HepG2 (cell line): Measurements from ENCODE around the gene GUCY1A2. TPM values are rescaled to one million over a fixed set of nuclear protein-coding genes. Genes with fewer than 3 reads are reported as not detected.

Experiments used
- ATAC-seq: fragments of 200-7000 bp; cut with Tn5 transposase; 3 replicates; pipeline ENCODE4 v1.9.1; 2020; ENCODE audit warnings: mild to moderate bottlenecking, moderate library complexity
- BruUV-seq: library from RNA; stranded (reverse); fragments of 400-500 nt; replicated peaks from 2 replicates; lab custom pipeline; 2021; lab: Mats Ljungman, UMichigan
- CTCF ChIA-PET: fragments of 300-600 bp; formaldehyde crosslinking; extraction: SDS; loops from one replicate; lab custom pipeline; 2021; ENCODE audit warnings: low total read pairs, inconsistent platforms, low intra/inter-chr PET ratio; lab: Yijun Ruan, JAX
- POLR2A ChIA-PET: fragments of 350-600 bp; sonication (Branson Sonifier 250); formaldehyde crosslinking; loops from one replicate; lab custom pipeline; 2020; ENCODE audit warnings: antibody characterized with exemption, inconsistent platforms; lab: Yijun Ruan, JAX
- DNase-seq: peaks from one replicate; pipeline ENCODE4 v3.0.0-alpha.2; 2015; ENCODE audit warnings: low spot score
- FAIRE-seq: peaks from 3 replicates; lab custom pipeline; 2011; peaks lifted over from hg19 to GRCh38; lab: Jason Lieb, UNC
- H2AFZ ChIP-seq: one replicate; pipeline ENCODE4 v1.6.1; 2011; ENCODE audit warnings: low read length, inconsistent platforms
- H3K27ac ChIP-seq: fragments of 300-600 bp; 3 replicates; pipeline ENCODE4 v1.8.0; 2011; ENCODE audit warnings: mixed run types, mild to moderate bottlenecking, mixed read lengths, low read length, inconsistent platforms; ENCODE audit not compliant: insufficient read depth; ENCODE audit errors: extremely low read length
- H3K27me3 ChIP-seq, 2 experiments: fragments of 200-600 bp in 1 of 2; 2 replicates in 1 of 2; 3 replicates in 1 of 2; pipeline versions ENCODE4 v1.6.0 to v1.8.0; 2011; ENCODE audit warnings: low read length in 2 of 2, mild to moderate bottlenecking in 2 of 2, moderate library complexity in 2 of 2, inconsistent platforms in 1 of 2; ENCODE audit not compliant: insufficient read depth in 2 of 2, control insufficient read depth in 1 of 2
- H3K36me3 ChIP-seq, 2 experiments: fragments of 200-600 bp in 1 of 2; replicated peaks in 1 of 2; 2 replicates in 1 of 2; 3 replicates in 1 of 2; pipeline versions ENCODE4 v1.5.1 to v1.8.0; 2011; ENCODE audit warnings: low read length in 2 of 2, inconsistent platforms in 1 of 2; ENCODE audit not compliant: insufficient read depth in 2 of 2, control insufficient read depth in 1 of 2
- H3K4me1 ChIP-seq: 2 replicates; pipeline ENCODE4 v1.5.1; 2012; ENCODE audit warnings: low read length, inconsistent platforms; ENCODE audit not compliant: insufficient read depth
- H3K4me2 ChIP-seq: 2 replicates; pipeline ENCODE4 v1.6.0; 2011; ENCODE audit warnings: low read depth, low read length, inconsistent platforms
- H3K4me3 ChIP-seq, 3 experiments: fragments of 200-600 bp in 1 of 3; sonication (generic), shearing (Covaris generic) in 1 of 3; replicated peaks in 1 of 3; 2 replicates each; pipeline ENCODE4 v1.5.1; 2011 to 2016; ENCODE audit warnings: low read length in 3 of 3, inconsistent platforms in 2 of 3, low read depth in 2 of 3, mild to moderate bottlenecking in 2 of 3, control low read depth in 1 of 3, mixed read lengths in 1 of 3; ENCODE audit not compliant: insufficient read depth in 1 of 3
- H3K79me2 ChIP-seq: one replicate; pipeline ENCODE4 v1.6.1; 2011; ENCODE audit warnings: low read length, inconsistent platforms; ENCODE audit not compliant: insufficient read depth
- H3K9ac ChIP-seq: 2 replicates; pipeline ENCODE4 v1.6.0; 2011; ENCODE audit warnings: mild to moderate bottlenecking, low read depth, low read length, inconsistent platforms; ENCODE audit not compliant: insufficient read depth
- H3K9me3 ChIP-seq: 2 replicates; pipeline ENCODE4 v1.5.1; 2012; ENCODE audit warnings: mild to moderate bottlenecking, low read length
- H4K20me1 ChIP-seq: 2 replicates; pipeline ENCODE4 v1.6.0; 2011; ENCODE audit warnings: inconsistent platforms, mild to moderate bottlenecking, low read length, moderate library complexity; ENCODE audit not compliant: insufficient read depth
- GTF2F1 ChIP-seq: fragments of 150-350 bp; IDR thresholded peaks from 2 replicates; pipeline ENCODE4 v1.6.1; 2014; ENCODE audit warnings: low read length
- KDM1A ChIP-seq: IDR thresholded peaks from 2 replicates; pipeline ENCODE4 v1.6.1; 2016; ENCODE audit warnings: missing compliant biosample characterization
- MEIS2 ChIP-seq: sonication (generic); formaldehyde crosslinking; IDR thresholded peaks from 2 replicates; pipeline ENCODE4 v1.9.0; 2021; ENCODE audit warnings: mild to moderate bottlenecking, missing genetic modification reagents
- RNF2 ChIP-seq: fragments of 450-650 bp; conservative IDR thresholded peaks from 2 replicates; pipeline ENCODE4 v1.6.1; 2016; ENCODE audit warnings: low read depth
- SOX13 ChIP-seq, 3 experiments: fragments of 450-650 bp in 1 of 3; sonication (generic) in 1 of 3; formaldehyde crosslinking in 1 of 3; IDR thresholded peaks in 2 of 3; conservative IDR thresholded peaks in 1 of 3; 2 replicates each; pipeline versions ENCODE4 v1.5.0 to v1.6.1; 2016 to 2020; ENCODE audit warnings: antibody characterized with exemption in 1 of 3, mild to moderate bottlenecking in 1 of 3, missing compliant biosample characterization in 1 of 3, missing genetic modification reagents in 1 of 3, moderate library complexity in 1 of 3
- SRSF9 ChIP-seq: fragments of 200-400 bp; formaldehyde crosslinking; IDR thresholded peaks from 2 replicates; pipeline ENCODE4 v1.6.1; 2018; ENCODE audit warnings: borderline replicate concordance, mild to moderate bottlenecking, low read depth, low read length; ENCODE audit not compliant: insufficient read depth, poor library complexity, severe bottlenecking
- TCF7L2 ChIP-seq: IDR thresholded peaks from 2 replicates; pipeline ENCODE4 v1.6.1; 2011; ENCODE audit warnings: mild to moderate bottlenecking, low read depth, low read length, moderate library complexity
- ZNF441 ChIP-seq: sonication (generic); formaldehyde crosslinking; IDR thresholded peaks from 2 replicates; pipeline ENCODE4 v1.7.0; 2021; ENCODE audit warnings: missing genetic modification reagents, borderline replicate concordance
- ZNF543 ChIP-seq: sonication (generic); formaldehyde crosslinking; IDR thresholded peaks from 2 replicates; pipeline ENCODE4 v1.4.0; 2020; ENCODE audit warnings: mild to moderate bottlenecking, missing genetic modification reagents
- ZNF746 ChIP-seq: sonication (generic); formaldehyde crosslinking; IDR thresholded peaks from 2 replicates; pipeline ENCODE4 v1.8.0; 2022; ENCODE audit warnings: mild to moderate bottlenecking, missing genetic modification reagents
- ZNF75D ChIP-seq: sonication (generic); formaldehyde crosslinking; IDR thresholded peaks from 2 replicates; pipeline ENCODE4 v1.8.1; 2023; ENCODE audit warnings: missing genetic modification reagents, mild to moderate bottlenecking, borderline replicate concordance
- ZNF879 ChIP-seq: sonication (generic); formaldehyde crosslinking; IDR thresholded peaks from 2 replicates; pipeline ENCODE4 v1.8.1; 2023; ENCODE audit warnings: missing genetic modification reagents
- WGBS: methylation state at CpG from one replicate; pipeline ENCODE4 v1.1.6; 2017; ENCODE audit warnings: low lambda C conversion rate; 5-methylcytosine and 5-hydroxymethylcytosine counted together
- in situ Hi-C: cut with HindIII; loops from 2 replicates; pipeline ENCODE4 v1.10.0; 2017; ENCODE audit warnings: low pct_unique_long_range_greater_than_20kb; ENCODE audit not compliant: extremely low pct_ligation_motif_present
- intact Hi-C: fragments of 100-400 bp; cut with micrococcal nuclease; formaldehyde crosslinking; loops from one replicate; pipeline ENCODE4 v1.10.0; 2022; ENCODE audit not compliant: unreplicated experiment
- polyA plus RNA-seq, 8 experiments: library from polyadenylated mRNA; depleted of rRNA in 3 of 8; stranded (reverse) in 7 of 8; unstranded in 1 of 8; fragments of >200 nt; fragmentation: Illumina TruSeq in 4 of 8; extraction: Trizol in 4 of 8; gene quantifications; 2 replicates each; pipeline versions ENCODE4 v1.2.1 to v1.2.3, GENCODE V29; 2011 to 2016; ENCODE audit warnings: low read depth in 4 of 8, missing spikeins in 1 of 8, mixed read lengths in 1 of 8; ENCODE audit not compliant: insufficient read depth in 1 of 8
- total RNA-seq, 5 experiments: library from RNA; depleted of rRNA; stranded (reverse); fragments of >200 nt; fragmentation: Illumina TruSeq; extraction: Trizol; gene quantifications; 2 replicates each; pipeline ENCODE4 v1.2.3, GENCODE V29; 2016; ENCODE audit warnings: low read depth in 1 of 5
- TF ChIP-seq, protein P1 (sequence below): sonication (generic); formaldehyde crosslinking; IDR thresholded peaks from 2 replicates; pipeline ENCODE4 v1.4.0; 2020; ENCODE audit warnings: missing genetic modification reagents
- TF ChIP-seq, protein P2 (sequence below): sonication (generic); formaldehyde crosslinking; IDR thresholded peaks from 2 replicates; pipeline ENCODE4 v1.5.0; 2020; ENCODE audit warnings: missing genetic modification reagents
- TF ChIP-seq, protein P3 (sequence below): sonication (generic); formaldehyde crosslinking; IDR thresholded peaks from 2 replicates; pipeline ENCODE4 v1.5.1; 2020; ENCODE audit warnings: mild to moderate bottlenecking, missing genetic modification reagents, borderline replicate concordance

GUCY1A2 gene
- total and polyA plus RNA-seq, 2 of the 13 experiments (the other 11 are each of a cell fraction or from before 2014, with no cell fraction given), result 0.01 to 0.07 TPM

DNA sequence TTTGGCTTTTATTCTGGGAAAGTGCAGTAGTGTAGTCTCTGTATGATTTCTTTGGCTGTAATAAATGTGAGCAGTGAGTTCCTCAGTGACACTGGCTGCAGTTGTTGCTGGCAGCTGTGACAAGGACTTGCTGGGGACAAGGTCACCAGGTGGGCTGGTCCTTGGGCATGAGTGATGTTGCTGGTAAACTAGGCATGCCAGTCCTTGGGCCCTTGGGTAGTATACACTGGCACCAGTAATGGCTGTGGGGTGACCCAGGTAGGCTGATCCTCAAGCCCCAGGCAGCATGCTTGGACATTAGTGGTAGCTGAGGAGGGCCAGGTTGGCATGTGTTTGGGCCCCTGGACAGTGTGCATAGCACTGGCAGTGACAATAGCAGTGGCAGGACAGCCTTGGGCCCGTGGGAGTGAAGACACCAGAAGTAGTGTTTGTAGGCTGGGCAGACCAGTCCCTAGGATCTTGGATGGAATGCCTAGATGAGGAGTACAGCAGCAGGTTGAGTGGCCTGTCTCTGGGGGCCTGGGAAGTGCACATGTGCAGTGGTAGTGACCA, 164.3 kb downstream of the GUCY1A2 start:
- H3K4me1 ChIP-seq, result no peaks in the 10 kb centered on the region
- FAIRE-seq, result no peak
- no peak overlapping the region for H3K9ac ChIP-seq
- H3K36me3 ChIP-seq, result no peaks in the 10 kb centered on the region
- BruUV-seq, result no TSS peak
- in situ Hi-C loops (no loop called here), intact Hi-C loops (no loop called here)
- H4K20me1 ChIP-seq, result no peaks in the 10 kb centered on the region
- no peak overlapping the region for H3K27ac ChIP-seq
- H3K4me3 ChIP-seq, result no peak overlapping the region
- ChIA-PET POLR2A (no interaction called here), CTCF (no interaction called here)
- no peak overlapping the region for H3K4me2 ChIP-seq
- H3K27me3 ChIP-seq, result no peaks in the 10 kb centered on the region
- 0 out of 2 replicates have a peak, but pooled peaks cover 3% of the 10 kb centered on the region for H3K9me3 ChIP-seq
- H3K79me2 ChIP-seq, result no peaks in the 10 kb centered on the region
- DNase-seq, result no peak
- WGBS, result no CpG with 5 or more reads among the region's 1 CpG
- no peak for ATAC-seq
- no peak overlapping the region for H2AFZ ChIP-seq
- TF ChIP-seq MEIS2, result no peak
- TF ChIP-seq ZNF543 (CRISPR knock-in tag), result no peak
- TF ChIP-seq SRSF9, result no peak
- TF ChIP-seq ZNF746, result no peak
- TF ChIP-seq, protein P1, sequence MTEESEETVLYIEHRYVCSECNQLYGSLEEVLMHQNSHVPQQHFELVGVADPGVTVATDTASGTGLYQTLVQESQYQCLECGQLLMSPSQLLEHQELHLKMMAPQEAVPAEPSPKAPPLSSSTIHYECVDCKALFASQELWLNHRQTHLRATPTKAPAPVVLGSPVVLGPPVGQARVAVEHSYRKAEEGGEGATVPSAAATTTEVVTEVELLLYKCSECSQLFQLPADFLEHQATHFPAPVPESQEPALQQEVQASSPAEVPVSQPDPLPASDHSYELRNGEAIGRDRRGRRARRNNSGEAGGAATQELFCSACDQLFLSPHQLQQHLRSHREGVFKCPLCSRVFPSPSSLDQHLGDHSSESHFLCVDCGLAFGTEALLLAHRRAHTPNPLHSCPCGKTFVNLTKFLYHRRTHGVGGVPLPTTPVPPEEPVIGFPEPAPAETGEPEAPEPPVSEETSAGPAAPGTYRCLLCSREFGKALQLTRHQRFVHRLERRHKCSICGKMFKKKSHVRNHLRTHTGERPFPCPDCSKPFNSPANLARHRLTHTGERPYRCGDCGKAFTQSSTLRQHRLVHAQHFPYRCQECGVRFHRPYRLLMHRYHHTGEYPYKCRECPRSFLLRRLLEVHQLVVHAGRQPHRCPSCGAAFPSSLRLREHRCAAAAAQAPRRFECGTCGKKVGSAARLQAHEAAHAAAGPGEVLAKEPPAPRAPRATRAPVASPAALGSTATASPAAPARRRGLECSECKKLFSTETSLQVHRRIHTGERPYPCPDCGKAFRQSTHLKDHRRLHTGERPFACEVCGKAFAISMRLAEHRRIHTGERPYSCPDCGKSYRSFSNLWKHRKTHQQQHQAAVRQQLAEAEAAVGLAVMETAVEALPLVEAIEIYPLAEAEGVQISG (CRISPR knock-in tag), result no peak
- no peak for TF ChIP-seq ZNF879
- no peak for TF ChIP-seq GTF2F1
- no peak for TF ChIP-seq ZNF75D
- TF ChIP-seq SOX13 (IDR thresholded peaks at IDR 0.05), result no peak
- no peak for TF ChIP-seq SOX13 (CRISPR knock-in tag; conservative IDR thresholded peaks at IDR 0.05 in 1 of 2, IDR thresholded peaks at IDR 0.05 in 1 of 2)
- TF ChIP-seq, protein P2, sequence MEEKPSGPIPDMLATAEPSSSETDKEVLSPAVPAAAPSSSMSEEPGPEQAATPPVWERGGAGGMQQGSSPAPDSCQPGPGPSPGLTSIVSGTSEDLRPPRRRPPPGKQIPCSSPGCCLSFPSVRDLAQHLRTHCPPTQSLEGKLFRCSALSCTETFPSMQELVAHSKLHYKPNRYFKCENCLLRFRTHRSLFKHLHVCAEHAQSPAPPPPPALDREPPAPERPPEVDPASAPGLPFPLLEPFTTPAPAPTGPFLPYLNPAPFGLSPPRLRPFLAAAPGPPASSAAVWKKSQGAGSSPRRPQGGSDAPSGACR (CRISPR knock-in tag), result no peak
- no peak for TF ChIP-seq RNF2
- no peak for TF ChIP-seq ZNF441 (CRISPR knock-in tag)
- TF ChIP-seq TCF7L2, result no peak
- TF ChIP-seq KDM1A, result no peak
- TF ChIP-seq, protein P3, sequence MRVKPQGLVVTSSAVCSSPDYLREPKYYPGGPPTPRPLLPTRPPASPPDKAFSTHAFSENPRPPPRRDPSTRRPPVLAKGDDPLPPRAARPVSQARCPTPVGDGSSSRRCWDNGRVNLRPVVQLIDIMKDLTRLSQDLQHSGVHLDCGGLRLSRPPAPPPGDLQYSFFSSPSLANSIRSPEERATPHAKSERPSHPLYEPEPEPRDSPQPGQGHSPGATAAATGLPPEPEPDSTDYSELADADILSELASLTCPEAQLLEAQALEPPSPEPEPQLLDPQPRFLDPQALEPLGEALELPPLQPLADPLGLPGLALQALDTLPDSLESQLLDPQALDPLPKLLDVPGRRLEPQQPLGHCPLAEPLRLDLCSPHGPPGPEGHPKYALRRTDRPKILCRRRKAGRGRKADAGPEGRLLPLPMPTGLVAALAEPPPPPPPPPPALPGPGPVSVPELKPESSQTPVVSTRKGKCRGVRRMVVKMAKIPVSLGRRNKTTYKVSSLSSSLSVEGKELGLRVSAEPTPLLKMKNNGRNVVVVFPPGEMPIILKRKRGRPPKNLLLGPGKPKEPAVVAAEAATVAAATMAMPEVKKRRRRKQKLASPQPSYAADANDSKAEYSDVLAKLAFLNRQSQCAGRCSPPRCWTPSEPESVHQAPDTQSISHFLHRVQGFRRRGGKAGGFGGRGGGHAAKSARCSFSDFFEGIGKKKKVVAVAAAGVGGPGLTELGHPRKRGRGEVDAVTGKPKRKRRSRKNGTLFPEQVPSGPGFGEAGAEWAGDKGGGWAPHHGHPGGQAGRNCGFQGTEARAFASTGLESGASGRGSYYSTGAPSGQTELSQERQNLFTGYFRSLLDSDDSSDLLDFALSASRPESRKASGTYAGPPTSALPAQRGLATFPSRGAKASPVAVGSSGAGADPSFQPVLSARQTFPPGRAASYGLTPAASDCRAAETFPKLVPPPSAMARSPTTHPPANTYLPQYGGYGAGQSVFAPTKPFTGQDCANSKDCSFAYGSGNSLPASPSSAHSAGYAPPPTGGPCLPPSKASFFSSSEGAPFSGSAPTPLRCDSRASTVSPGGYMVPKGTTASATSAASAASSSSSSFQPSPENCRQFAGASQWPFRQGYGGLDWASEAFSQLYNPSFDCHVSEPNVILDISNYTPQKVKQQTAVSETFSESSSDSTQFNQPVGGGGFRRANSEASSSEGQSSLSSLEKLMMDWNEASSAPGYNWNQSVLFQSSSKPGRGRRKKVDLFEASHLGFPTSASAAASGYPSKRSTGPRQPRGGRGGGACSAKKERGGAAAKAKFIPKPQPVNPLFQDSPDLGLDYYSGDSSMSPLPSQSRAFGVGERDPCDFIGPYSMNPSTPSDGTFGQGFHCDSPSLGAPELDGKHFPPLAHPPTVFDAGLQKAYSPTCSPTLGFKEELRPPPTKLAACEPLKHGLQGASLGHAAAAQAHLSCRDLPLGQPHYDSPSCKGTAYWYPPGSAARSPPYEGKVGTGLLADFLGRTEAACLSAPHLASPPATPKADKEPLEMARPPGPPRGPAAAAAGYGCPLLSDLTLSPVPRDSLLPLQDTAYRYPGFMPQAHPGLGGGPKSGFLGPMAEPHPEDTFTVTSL, result no peak
